Thyroid gland (tissue), 4 donors: ENCODE results near the gene MYO1D.

Source experiments
- CTCF ChIP-seq, 6 experiments: fragments of 200-600 bp in 3 of 6; fragments of 450-650 bp in 3 of 6; sonication (generic) in 3 of 6; IDR thresholded peaks; one replicate each; pipeline ENCODE4 v1.5.1; 2016 to 2019; ENCODE audit warnings: antibody characterized with exemption in 6 of 6, mild to moderate bottlenecking in 2 of 6, inconsistent platforms in 1 of 6, moderate library complexity in 1 of 6
- POLR2A ChIP-seq, 2 donors: fragments of 450-650 bp; IDR thresholded peaks; one replicate each; pipeline ENCODE4 v1.6.1; 2017; ENCODE audit warnings: antibody characterized with exemption in 2 of 2, mild to moderate bottlenecking in 2 of 2, moderate library complexity in 1 of 2

GRCh38 chr17:32502710-32503109 lies 374.2 kb downstream of the MYO1D start:
- TF ChIP-seq POLR2A (IDR thresholded peaks at IDR 0.05) (no peak), CTCF (IDR thresholded peaks at IDR 0.05) (no peak)
